HG03045 (cell line): ENCODE measurements around the gene GPATCH11.

Source experiments
- ATAC-seq: cut with Tn5 transposase; IDR thresholded peaks from one replicate; pipeline ENCODE4 v1.9.1; 2021; ENCODE audit warnings: mild to moderate bottlenecking, moderate library complexity; ENCODE audit not compliant: unreplicated experiment

Gene GPATCH11

GRCh38 chr2:37104178-37104577 lies 19.9 kb downstream of the GPATCH11 start:
- ATAC-seq: no peak

GRCh38 chr2:37105150-37105549 lies 20.8 kb downstream of the GPATCH11 start:
- no peak for ATAC-seq

GRCh38 chr2:37109523-37109922 lies 25.2 kb downstream of the GPATCH11 start:
- ATAC-seq: no peak

- no peak for ATAC-seq
Measured at GRCh38 chr2:37110306-37111212, 26.2 kb downstream of the GPATCH11 start.

DNA sequence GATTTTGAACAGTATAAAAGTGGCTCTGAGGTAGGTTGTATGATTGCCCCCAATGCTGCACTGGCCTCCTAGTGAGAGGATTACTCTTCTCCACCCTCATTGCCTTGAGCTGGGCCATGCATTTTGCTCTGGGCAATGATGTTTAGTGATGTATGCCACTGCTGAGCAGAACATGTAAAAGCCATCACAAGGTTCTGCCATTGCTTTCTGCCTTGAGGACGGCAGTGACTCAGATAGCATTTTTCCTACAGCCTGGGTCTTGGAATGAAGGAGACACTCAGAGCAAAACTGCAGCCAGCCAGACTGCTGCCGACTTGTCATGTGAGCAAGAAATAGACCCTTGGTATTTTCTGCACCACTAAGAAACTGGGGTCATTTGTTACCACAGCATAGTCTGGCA lies 27.6 kb downstream of the GPATCH11 start:
- no peak for ATAC-seq

GRCh38 chr2:37117566-37117965 lies 33.2 kb downstream of the GPATCH11 start:
- no peak for ATAC-seq

DNA sequence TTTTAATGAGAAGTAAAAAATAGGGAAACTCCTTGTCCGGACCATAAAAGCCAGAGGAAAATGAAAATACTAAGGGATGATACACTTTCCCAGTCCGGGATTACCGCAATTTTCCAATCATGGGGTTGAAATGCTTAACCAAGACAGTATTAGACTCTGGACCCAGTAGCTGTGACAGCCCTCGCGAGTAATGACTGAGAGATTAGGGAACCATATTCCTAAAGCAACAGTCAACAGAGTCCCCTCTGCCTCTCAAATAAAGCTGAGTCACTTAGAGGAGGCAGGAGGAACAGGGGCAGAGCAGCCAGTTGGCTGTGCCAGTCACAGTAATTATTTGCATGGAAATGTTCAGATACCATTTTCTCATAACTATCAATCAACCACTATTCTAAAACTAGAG lies 34.8 kb downstream of the GPATCH11 start:
- ATAC-seq: no peak

DNA sequence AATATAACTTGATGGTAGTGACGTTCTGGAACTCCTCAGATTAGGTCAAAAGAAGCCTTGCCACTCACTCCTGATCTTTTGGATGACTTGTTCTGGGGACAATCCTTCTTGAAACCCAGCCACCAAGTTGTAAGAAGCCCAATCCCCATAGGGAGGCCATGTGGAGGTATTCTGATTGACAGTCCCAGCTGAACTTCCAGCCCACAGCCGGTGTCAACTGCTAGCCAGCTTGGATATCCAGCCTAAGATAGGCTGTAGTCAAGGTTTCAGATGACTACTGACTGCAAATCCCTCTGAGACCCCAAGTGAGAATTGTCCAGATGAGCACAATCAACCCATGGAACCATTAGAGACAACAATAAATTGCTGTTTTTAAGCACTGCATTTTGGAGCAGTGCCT lies 41.1 kb downstream of the GPATCH11 start:
- ATAC-seq: no peak

GRCh38 chr2:37132914-37133313 lies 48.6 kb downstream of the GPATCH11 start:
- no peak for ATAC-seq

DNA sequence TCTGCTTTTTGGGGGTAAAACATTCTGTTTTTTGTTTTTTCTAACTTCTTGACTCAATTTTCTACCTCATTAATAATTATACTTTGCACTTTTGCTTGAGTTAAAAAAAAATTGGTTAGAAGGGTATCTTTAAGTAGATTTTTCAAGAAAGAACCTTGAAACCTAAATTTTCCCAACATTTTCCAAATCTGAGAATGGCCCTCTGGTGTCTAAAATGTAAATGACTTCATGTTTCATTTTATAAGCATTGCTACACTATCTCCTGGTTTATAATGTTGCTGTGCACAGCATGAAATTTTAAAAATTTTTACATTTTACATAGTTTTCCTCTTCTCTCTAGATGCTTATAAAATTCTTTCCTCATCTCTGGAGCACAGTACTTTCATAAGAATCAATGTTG lies 58.2 kb downstream of the GPATCH11 start:
- ATAC-seq: no peak

DNA sequence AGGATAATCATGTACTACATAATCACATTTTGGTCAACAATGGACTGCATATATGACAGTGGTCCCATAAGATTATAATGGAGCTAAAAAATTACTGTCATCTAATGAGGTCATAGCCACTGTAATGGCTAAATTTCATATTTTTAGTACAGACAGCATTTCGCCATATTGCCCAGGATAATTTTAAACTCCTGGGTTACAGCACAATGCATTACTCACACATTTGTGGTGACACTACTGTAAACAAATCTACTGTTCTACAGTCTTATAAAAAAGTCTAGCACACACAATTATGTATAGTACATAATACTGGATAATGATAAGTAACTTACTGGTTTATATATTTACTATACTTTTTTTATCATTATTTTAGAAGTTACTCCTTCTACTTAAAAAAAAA lies 59.7 kb downstream of the GPATCH11 start:
- no peak for ATAC-seq

GRCh38 chr2:37146062-37146461 lies 61.7 kb downstream of the GPATCH11 start:
- no peak for ATAC-seq

- no peak for ATAC-seq
Measured at GRCh38 chr2:37148325-37148724, 64.0 kb downstream of the GPATCH11 start.
